ENCODE results near the gene CIRBP.

The CIRBP gene

DNA sequence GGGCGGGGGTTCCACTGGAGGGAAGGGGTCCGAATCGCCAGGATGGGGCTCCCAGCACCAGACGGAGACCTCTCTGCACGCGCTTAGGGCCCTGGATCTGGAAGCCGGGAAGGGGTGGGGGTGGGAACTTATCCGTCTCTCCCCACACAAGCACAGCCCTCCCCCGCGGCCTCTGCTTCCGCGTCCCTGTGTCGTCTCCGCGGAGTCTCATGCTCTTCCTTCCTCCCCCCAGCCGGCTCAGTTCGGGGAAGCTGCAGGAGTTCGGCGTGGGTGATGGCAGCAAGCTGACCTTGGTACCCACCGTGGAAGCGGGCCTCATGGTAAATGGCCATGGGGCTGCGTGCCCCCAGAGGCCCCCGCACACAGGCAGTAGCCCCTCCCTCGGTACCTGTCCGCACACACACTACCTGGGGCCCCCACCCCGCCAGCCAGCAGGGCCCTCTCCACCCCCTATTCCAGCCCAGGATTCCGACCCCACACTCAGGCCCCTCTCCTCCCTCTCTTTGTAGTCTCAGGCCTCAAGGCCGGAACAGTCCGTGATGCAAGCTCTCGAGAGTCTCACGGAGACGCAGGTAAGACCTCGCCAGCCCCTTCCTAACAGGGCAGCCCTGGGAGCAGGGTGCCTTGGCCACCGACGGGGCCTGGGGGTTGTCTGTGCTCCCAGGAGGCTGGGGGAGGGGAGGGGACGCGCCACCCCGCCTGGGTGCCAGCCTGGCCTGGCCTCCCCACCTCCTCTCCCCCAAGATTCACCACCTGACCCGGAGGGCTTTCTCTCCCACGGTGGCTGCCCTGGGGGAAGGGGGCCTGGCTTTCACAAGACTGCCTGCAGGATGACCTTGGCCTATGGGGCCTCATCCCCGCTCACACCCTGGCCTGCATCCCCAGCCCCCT, 17.6 kb upstream of the CIRBP start:
- POLR2A ChIA-PET (ENCODE audit: low non-redundant PET), result interaction anchor here (1.2 kb wide), 1 partner anchor 18 kb away, joined by 4 read pairs; the partner anchor contains the start of gene CIRBP
- DNase-seq (ENCODE audit: low spot score), result no peak
- H3K27ac ChIP-seq, result peak overlapping the region; percentile 100

GRCh38 chr19:1252221-1252820, 16.8 kb upstream of the CIRBP start:
- TF ChIP-seq, protein P1, sequence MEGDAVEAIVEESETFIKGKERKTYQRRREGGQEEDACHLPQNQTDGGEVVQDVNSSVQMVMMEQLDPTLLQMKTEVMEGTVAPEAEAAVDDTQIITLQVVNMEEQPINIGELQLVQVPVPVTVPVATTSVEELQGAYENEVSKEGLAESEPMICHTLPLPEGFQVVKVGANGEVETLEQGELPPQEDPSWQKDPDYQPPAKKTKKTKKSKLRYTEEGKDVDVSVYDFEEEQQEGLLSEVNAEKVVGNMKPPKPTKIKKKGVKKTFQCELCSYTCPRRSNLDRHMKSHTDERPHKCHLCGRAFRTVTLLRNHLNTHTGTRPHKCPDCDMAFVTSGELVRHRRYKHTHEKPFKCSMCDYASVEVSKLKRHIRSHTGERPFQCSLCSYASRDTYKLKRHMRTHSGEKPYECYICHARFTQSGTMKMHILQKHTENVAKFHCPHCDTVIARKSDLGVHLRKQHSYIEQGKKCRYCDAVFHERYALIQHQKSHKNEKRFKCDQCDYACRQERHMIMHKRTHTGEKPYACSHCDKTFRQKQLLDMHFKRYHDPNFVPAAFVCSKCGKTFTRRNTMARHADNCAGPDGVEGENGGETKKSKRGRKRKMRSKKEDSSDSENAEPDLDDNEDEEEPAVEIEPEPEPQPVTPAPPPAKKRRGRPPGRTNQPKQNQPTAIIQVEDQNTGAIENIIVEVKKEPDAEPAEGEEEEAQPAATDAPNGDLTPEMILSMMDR (conservative IDR thresholded peaks at IDR 0.05; ENCODE audit: low read depth), result no peak
- H3K27ac ChIP-seq, result peak overlapping the region; percentile 100
- POLR2A ChIA-PET (ENCODE audit: low non-redundant PET), result interaction anchor here (0.6 to 1.4 kb wide), 6 partner anchors 10 to 497 kb away, joined by 3 to 14 read pairs (median 8); partner anchors contain the start of gene CIRBP
- CTCF ChIA-PET, result interaction anchor here (0.8 to 1.9 kb wide), 2 partner anchors 8 to 15 kb away, joined by 6 to 9 read pairs; no protein-coding TSS in a partner anchor
- peak; percentile 54 for DNase-seq (ENCODE audit: low spot score)

More for the DNA sequence above, 17.6 kb upstream of the CIRBP start:
- TF ChIP-seq, protein P1 (conservative IDR thresholded peaks at IDR 0.05; ENCODE audit: low read depth), result no peak
- CTCF ChIA-PET, result no interaction called here

- DNase-seq (ENCODE audit: low spot score), result peak; percentile 85
- TF ChIP-seq, protein P1 (conservative IDR thresholded peaks at IDR 0.05; ENCODE audit: low read depth), result no peak
- ChIA-PET POLR2A (ENCODE audit: low non-redundant PET) (interaction anchor here (0.5 to 1.4 kb wide), 7 partner anchors 9 to 497 kb away, joined by 3 to 14 read pairs (median 7); partner anchors contain the start of gene CIRBP), CTCF (interaction anchor here (0.8 to 1.9 kb wide), 2 partner anchors 9 to 14 kb away, joined by 6 to 9 read pairs; no protein-coding TSS in a partner anchor)
- H3K27ac ChIP-seq, result peak overlapping the region; percentile 100
These were observed 16.2 kb upstream of the CIRBP start for GRCh38 chr19:1252821-1253513.

- CTCF ChIA-PET, result interaction anchor here (0.8 to 2.6 kb wide), 3 partner anchors 9 to 13 kb away, joined by 6 to 9 read pairs (median 9); no protein-coding TSS in a partner anchor
- peak overlapping the region; percentile 100 for H3K27ac ChIP-seq
- TF ChIP-seq, protein P1 (conservative IDR thresholded peaks at IDR 0.05; ENCODE audit: low read depth), result no peak
- POLR2A ChIA-PET (ENCODE audit: low non-redundant PET), result interaction anchor here (0.5 to 1.4 kb wide), 7 partner anchors 8 to 20 kb away, joined by 3 to 14 read pairs (median 7); partner anchors contain the start of gene CIRBP
- DNase-seq (ENCODE audit: low spot score), result no peak
These were observed 15.5 kb upstream of the CIRBP start for GRCh38 chr19:1253514-1254080.

- DNase-seq (ENCODE audit: low spot score), result no peak
- ChIA-PET POLR2A (ENCODE audit: low non-redundant PET) (interaction anchor here (0.6 kb wide), 1 partner anchor 13 kb away, joined by 4 read pairs; no protein-coding TSS in a partner anchor), CTCF (interaction anchor here (1.9 to 2.6 kb wide), 2 partner anchors 10 to 13 kb away, joined by 9 read pairs; no protein-coding TSS in a partner anchor)
- H3K27ac ChIP-seq, result peak overlapping the region; percentile 100
- TF ChIP-seq, protein P1 (conservative IDR thresholded peaks at IDR 0.05; ENCODE audit: low read depth), result no peak
These were observed 15.0 kb upstream of the CIRBP start for GRCh38 chr19:1254081-1254527.

Measured in RWPE1 (cell line).